Thoracic aorta endothelial cell (primary cell): ENCODE data around the gene LHX3. TPM values are rescaled to one million over a fixed set of nuclear protein-coding genes. Genes with fewer than 3 reads are reported as not detected.

Experiments used
- total RNA-seq: library from RNA; depleted of rRNA; stranded (reverse); fragments of >200 nt; gene quantifications from 2 replicates; pipeline ENCODE4 v1.2.3, GENCODE V29; 2012

The LHX3 gene
- total RNA-seq = not detected in 2 replicates

DNA sequence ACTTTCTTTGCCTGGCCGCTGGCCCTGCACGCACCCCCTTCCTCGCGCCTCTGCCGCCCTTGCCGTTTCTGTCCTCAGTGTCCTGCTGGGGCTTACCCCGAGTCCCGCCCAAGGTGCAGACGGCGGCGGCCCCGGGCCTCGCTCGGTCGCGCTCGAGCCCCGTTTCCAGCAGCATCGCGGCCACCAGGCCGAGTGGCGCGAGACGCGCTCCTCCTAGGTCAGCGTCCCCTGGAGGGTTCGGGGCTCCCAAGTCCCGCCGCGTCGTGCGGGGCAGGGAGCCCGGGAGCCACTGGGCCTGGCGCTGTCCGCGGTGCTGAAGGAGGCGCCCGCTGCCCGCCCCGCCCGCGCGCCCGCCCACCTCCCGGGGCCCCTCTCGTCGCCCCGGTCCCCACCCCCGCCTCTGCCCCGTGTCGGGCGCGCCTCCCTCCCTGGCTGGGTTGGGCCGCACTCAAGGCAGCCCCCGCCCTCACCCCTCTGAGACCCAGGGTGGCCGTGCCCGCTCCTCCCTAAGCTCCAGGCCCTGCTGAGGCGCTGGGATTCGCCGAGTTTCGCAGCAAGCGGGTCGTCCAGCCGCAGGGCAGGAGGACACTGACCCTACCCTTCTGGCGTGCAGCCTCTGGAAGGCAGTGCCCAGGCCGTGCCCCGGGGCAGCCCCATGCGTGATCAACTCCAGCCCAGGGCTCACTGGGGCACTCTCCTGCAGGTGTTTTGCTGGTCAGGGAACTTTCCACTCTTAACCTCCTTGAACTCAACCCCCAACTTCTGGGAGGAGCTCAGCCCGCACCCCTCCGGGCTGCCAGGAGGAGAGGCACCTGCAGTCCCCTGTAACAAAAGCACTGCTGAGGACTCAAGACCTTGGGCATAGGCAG, at the start of gene LHX3:
LHX3 (minus strand) TSS at position 291 of the 869 bp plus-strand sequence; CDS start at position 175, 116 bp downstream.

DNA sequence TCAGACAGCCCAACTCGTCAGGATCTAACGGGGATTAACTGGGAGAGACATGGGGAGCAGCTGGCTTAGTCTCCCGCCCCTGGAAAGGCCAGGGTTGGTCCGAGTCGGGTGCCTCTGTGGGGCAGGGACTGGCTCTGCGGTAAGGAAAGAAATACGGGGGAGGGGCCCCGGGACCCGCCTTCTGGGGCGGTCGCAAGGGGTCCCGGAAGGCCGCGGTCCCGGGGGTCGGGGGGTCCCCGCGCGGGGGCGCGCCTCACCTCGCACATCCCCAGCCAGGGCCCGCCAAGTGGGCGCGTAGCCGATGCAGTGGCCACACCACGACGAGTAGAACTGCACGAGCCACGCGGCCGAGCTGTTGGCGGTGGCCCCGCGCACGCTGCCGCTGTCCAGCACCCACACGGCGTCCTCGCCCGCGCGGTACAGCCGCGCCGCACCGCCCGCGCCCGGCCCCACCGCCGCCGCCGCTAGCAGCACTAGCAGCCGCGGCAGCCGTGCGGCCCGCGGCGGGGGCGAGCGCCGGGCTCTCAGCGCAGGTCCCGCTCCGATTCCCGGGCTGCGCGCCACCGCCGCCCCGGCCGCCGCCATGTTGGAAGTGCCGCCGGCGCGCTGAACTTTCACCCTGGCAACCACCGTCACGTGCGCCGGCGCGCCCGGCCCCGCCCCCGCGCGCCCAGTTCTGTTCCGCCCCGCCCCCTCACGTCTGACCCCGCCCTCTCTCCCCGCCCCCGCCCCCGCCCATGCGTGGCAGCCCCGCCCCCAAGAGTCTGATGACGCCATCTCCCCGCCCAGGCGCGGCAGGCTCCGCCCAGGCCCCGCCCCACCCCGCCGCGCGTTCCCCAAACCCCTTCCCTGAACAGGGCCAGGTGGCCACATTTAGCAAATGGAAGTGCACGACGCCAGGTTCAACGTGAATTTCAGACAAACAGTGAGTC, 40.6 kb upstream of the LHX3 start, which contains the start of gene QSOX2:
QSOX2 (minus strand) TSS at position 594 of the 932 bp plus-strand sequence; CDS start at position 585, 9 bp downstream.

Other genes with a start within 250 kb of the LHX3 start
- gene UBAC1, start 243.8 kb downstream of the LHX3 start, total RNA-seq = 32.8 and 32.9 TPM in 2 replicates
- gene NACC2, start 109.8 kb downstream of the LHX3 start, total RNA-seq = 28.7 and 30.8 TPM in 2 replicates
- 37.8 and 47.4 TPM in 2 replicates for gene TMEM250, start 86.3 kb downstream of the LHX3 start, total RNA-seq
- gene QSOX2, start 40.7 kb upstream of the LHX3 start, total RNA-seq = 14.4 and 23.5 TPM in 2 replicates
- not detected in 2 replicates for gene CCDC187, start 99.0 kb upstream of the LHX3 start, total RNA-seq
- gene GPSM1, start 122.4 kb upstream of the LHX3 start, total RNA-seq = 22.3 and 29.4 TPM in 2 replicates
- 6.3 and 7.8 TPM in 2 replicates for gene DNLZ, start 158.6 kb upstream of the LHX3 start, total RNA-seq
- 0.40 and 0.57 TPM in 2 replicates for gene CARD9, start 168.5 kb upstream of the LHX3 start, total RNA-seq
- 16.8 and 18.4 TPM in 2 replicates for gene SNAPC4, start 195.0 kb upstream of the LHX3 start, total RNA-seq
- gene ENTR1, start 205.5 kb upstream of the LHX3 start, total RNA-seq = 37.5 and 42.8 TPM in 2 replicates
- gene PMPCA, start 205.5 kb upstream of the LHX3 start, total RNA-seq = 62.0 and 75.5 TPM in 2 replicates
- gene INPP5E, start 234.7 kb upstream of the LHX3 start, total RNA-seq = 10.1 and 13.7 TPM in 2 replicates